Fibroblast of skin of right biceps (primary cell): ENCODE results near the gene RPTOR.
"Not testable (repeated sequence)": the region's sequence is repeated elsewhere in the genome, so short reads cannot be mapped to it uniquely, and the experiment has no call there.

ENCODE experiments used
- DNase-seq: peaks from one replicate; pipeline ENCODE4 v3.0.0-alpha.2; 2013

RPTOR gene

GRCh38 chr17:80618304-80618703 is 73.7 kb downstream of the RPTOR start:
- no peak for DNase-seq

DNA sequence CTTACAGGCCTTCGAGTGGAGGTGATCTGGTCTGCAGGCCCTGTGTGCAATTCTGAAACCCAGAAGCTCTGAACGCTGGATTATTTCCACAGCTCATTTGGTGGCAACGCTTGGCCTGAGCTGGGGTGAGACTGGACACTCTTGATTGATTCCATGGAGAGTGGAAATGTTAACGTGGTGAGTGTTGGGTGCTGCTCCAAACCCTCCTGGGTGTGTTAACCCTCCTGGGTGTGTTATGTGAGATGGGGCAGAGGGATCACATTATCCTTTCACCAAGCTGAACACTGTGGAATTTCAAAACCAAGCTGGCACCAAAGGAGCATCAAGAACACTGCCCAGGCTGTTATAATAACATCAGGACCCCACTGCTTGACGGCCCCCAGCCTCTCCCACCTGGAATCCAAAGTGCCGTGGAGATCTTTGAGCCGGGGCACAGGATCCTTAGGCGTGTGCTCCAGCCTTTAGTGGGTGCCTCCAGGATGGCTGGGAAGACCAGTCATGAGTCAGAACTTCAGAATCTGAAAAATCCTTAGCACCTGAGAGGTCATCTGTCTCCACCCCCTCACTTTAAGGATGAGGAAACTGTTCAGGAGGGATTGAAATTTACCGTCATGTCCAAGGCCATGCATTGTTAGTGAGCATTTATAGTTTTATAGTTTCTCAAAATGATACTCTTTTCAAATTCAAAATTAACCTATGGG is 75.0 kb downstream of the RPTOR start:
- DNase-seq, result peak; percentile 26

- no peak for DNase-seq
Measured at GRCh38 chr17:80621335-80621996, 76.8 kb downstream of the RPTOR start.

DNA sequence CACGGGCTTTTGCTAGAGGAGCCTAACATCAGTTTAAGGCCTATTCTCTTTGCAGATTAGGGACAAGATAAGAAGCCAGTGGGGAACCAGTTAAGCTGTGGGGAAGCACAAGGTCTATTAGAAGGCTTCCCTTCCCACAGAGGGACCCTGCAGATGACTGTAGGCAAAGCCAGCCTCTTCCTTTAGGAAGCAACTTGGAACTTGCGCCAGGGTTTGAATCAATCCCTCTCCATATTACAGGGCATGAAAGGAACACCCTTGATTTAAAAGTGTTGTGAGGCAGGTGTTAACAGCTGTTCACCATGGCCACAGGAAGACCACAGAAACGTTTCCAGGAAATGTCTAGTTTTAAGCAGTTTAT is 77.3 kb downstream of the RPTOR start:
- no peak for DNase-seq

- DNase-seq, result no peak
Measured at GRCh38 chr17:80624864-80625263, 80.2 kb downstream of the RPTOR start.

DNA sequence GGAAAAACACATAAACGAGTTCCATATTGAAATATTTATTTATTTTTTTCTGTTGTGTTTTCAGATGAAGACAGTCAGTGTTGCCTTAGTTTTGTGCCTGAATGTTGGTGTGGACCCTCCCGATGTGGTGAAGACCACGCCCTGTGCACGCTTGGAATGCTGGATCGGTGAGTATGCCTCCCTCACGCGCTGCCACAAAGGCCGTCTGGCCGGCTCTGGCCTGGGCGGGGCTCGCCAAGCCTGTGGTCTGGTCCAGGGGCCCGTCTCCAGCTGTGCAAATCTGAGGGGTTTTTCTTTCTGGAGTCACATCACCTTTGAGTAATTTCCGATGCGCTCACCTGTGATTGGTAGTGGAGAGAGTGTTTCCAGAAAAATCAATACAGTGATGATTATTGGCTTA is 81.0 kb downstream of the RPTOR start:
- no peak for DNase-seq

DNA sequence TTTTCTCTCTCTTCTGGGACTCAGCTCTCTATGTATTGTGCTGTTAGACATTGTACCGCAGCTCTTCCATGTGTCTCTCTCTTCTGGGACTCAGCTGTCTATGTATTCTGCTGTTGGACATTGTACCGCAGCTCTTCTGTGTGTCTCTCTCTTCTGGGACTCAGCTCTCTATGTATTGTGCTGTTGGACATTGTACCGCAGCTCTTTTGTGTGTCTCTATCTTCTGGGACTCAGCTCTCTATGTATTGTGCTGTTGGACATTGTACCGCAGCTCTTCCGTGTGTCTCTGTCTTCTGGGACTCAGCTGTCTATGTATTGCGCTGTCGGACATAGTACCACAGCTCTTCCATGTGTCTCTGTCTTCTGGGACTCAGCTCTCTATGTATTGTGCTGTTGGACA is 84.2 kb downstream of the RPTOR start:
- DNase-seq, result not testable (repeated sequence)

- no peak for DNase-seq
Measured at GRCh38 chr17:80629298-80630028, 84.8 kb downstream of the RPTOR start.

DNA sequence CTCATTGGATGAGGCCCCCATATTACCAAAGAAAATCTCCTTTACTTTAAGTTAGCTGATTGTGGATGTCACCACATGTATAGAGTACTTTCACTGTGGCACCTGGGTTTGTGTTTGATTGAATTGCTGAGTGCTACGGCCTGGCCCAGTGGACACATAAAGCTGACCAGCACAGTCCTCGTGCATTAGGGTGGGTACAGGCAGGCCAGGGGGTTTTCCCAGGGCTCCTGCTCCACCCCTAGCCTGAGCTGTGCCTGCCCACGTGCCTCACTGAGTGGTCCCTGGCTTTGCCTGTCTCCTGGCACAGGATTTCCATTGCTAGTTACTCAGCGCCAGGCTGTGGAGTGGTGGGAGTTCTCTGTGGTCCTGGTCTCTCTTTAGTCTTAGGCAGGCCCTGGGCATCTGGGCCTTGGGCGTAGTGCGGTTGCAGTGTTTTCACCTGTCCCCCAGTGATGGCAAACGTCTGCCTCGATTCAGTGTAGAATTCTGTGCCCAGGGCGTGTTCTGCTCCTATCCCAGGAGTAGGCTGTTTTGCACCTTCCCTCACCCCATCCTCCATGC is 86.0 kb downstream of the RPTOR start:
- no peak for DNase-seq

DNA sequence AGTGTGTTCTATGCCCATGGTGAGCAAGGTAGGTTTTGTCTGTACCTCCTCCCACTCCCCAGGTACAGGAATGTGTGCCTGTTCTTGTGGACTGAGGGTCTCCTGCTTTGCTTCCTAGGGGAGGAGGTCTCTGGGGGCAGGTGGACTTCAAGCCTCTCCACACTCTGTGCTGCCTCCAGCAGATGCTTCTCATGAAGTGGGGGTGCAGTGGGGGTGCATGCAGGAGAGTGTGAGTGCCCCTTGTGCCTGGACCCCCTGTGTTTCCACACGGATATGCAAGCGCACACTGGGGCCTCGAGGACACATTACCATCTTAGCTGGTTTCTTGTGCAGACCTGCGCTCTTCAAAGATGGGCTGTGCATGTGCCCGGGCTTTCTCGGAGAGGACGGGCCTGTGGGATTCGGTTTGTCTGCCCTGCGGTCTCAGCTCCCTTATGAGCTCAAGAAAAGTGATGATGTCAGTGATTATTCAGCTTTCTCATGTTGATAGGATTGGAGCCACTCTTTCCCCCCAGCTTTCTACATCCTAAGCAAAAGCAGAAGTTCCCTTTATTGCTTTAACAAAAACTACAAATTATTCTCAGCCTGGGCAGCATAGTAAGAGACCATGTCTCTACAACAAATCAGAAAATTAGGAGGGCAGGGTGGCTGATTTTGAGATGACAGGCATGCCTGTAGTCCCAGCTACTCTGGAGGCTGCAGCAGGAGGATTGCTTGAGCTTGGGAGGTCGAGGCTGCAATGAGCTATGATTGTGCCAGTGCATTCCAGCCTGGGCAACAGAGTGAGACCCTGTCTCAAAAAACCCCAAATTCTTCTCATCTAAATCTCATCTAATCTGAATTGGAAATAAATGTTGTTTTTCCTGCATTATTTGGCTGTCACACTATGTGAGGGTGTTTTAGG is 86.8 kb downstream of the RPTOR start:
- DNase-seq, result no peak

- no peak for DNase-seq
Measured at GRCh38 chr17:80632046-80632581, 87.5 kb downstream of the RPTOR start.

DNA sequence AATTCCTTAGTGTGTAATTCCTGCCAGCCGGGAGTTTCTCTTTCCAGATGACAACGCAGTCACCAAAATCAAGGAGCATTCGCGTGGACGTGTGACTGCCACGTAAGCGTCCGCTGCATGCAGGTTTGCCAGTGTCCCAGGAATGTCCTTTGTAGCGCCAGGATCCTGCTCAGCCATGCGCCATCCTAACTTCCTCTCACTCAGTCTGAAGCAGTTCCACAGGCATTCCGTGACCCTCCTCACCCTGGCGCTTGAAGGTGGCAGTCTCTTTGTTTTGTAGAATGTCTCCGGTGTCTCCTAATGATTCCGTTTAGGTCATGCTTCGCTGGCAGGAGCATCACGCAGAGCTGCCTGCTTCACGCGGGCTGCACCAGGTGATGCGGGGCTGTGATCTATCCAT is 88.6 kb downstream of the RPTOR start:
- no peak for DNase-seq

DNA sequence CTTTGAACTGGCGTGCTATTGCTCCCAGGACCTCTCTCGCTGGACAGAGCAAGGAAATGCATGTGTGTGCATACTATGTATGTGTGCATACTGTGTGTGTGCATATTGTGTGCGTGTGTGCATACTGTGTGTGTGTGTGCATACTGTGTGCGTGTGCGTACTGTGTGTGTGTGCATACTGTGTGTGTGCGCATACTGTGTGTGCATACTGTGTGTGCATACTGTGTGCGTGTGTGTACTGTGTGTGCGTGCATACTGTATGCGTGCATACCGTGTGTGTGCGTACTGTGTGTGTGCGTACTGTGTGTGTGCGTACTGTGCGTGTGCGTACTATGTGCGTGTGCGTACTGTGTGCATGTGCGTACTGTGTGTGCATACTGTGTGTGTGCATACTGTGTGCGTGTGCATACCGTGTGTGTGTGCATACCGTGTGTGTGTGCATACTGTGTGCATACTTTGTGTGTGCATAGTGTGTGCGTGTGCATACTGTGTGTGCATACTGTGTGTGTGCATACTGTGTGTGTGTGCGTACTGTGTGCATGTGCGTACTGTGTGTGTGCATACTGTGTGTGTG is 89.4 kb downstream of the RPTOR start:
- DNase-seq, result no peak

DNA sequence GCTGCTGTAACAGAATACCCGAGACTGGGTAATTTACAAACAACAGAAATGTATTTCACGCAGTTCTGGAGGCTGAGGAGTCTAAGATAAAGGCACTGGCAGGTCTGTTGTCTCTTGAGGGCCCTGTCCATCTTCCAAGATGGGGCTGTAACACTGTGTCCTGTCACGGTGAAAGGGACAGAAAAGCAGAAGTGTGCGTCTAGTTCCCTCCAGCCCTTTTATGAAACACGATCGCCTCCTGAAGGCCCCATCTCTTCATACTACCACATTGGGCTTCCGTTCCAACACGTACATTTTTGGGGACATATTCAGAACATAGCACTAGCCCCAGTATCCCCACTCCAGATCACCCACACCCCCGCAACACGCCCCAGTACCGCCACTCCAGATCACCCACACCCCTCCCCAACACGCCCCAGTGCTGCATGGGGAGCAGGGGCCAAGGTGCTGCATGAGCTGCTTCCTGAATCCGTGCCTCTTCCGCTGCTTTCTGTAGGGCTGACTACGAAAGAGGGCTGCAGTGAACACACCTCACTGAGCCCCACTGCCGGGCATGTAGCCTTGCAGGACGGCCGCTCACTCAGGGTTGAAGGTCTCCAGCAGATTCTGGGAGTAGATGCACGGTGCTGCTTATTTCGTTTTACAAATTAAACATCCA is 91.9 kb downstream of the RPTOR start:
- DNase-seq, result no peak

DNA sequence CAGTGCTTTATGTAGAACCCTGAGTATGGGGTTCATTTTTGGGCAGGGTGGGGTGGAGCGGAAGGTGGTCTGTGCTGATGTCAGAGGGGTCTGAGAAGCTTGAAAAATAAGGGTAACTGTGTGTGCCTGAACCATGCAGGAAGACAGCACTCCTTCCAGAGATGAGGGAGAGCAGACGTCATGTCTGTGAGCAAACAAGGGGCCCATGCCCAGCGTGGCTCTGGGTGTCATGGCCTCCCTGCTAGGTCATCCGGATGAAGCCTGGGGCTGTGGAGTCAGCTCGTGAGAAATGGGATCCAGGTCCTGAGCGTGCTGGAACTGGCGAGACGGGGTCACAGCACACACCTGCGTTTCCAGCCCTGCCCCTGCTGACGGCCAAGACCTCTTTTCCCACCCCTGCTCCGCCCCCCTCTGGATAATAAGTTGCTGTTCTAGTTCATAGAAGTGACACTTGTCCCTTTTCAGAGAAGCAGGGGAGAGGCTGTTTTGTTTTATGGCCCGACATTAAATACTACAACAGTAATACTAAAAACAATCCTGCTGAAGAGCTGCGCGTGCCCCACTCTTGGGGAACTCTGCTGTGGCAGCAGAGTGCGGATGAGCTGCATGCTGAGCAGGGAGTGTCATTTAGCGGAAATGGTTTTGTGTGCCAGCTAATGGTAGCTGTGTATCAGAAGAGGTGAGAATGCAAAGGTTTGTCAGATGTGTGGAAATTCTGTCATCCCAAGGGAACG is 92.6 kb downstream of the RPTOR start:
- DNase-seq, result no peak

GRCh38 chr17:80639658-80640057 is 95.0 kb downstream of the RPTOR start:
- no peak for DNase-seq

GRCh38 chr17:80640366-80641084 is 95.9 kb downstream of the RPTOR start:
- no peak for DNase-seq

GRCh38 chr17:80643326-80644099 is 98.9 kb downstream of the RPTOR start:
- DNase-seq, result no peak

GRCh38 chr17:80644536-80644935 is 99.9 kb downstream of the RPTOR start:
- peak; percentile 51 for DNase-seq
